Rectal smooth muscle tissue (tissue), 1 donor: ENCODE results near the gene SORCS2.

Experiments
- H3K27ac ChIP-seq: one replicate; pipeline ENCODE4 v1.7.0; 2013; ENCODE audit warnings: low read depth, low read length, inconsistent platforms
- H3K27me3 ChIP-seq: one replicate; pipeline ENCODE4 v1.7.0; 2013; ENCODE audit warnings: low read length; ENCODE audit not compliant: control insufficient read depth, insufficient read depth
- H3K36me3 ChIP-seq: one replicate; pipeline ENCODE4 v1.7.0; 2013; ENCODE audit warnings: low read length; ENCODE audit not compliant: control insufficient read depth, insufficient read depth
- H3K4me1 ChIP-seq: one replicate; pipeline ENCODE4 v1.7.0; 2013; ENCODE audit warnings: low read length; ENCODE audit not compliant: control insufficient read depth, insufficient read depth
- H3K4me3 ChIP-seq: one replicate; pipeline ENCODE4 v1.7.0; 2013; ENCODE audit warnings: low read length
- H3K9ac ChIP-seq: one replicate; pipeline ENCODE4 v1.7.0; 2013; ENCODE audit warnings: low read length

SORCS2 gene

DNA sequence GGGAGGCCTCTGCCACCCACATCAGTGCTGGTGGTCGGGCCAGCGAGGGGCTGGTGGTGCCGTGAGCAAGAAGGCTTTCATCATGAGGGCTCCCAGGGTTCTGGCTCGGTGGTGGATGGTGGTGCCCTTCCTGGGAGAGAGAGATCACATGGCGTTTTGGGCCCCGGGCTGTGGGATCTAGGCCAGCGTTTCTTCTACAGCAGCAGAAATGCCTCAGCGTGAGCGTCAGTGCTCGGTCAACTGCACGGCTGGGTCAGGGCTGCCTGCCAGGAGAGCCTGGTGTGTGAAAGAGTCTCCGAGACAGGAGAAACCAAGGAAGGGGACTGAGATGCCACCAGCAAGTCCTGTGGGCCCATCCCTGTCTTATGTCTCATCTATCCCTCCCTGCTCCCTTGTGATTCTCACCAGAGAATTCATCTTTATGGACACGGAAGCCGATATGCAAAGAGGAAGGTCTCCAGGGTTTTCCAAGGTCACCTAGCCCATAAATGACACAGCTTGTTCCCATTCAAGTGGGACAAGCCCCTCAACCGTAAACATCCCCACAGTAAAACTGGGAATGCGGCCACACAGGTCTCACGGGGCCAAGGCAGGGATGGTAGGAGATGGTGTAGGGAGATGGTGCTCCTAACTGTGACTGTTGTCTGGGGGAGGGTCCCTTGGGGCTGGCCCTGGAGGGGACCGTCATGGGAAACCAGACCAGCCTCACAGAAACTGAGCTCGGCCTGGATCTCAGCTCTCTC is 99.2 kb downstream of the SORCS2 start:
- Histone ChIP-seq H3K9ac (no peak overlapping the region), H3K4me1 (peaks cover 8% of the 10 kb centered on the region), H3K36me3 (no peaks in the 10 kb centered on the region), H3K4me3 (no peak overlapping the region), H3K27me3 (no peaks in the 10 kb centered on the region), H3K27ac (no peak overlapping the region)

GRCh38 chr4:7293703-7294102 is 101.4 kb downstream of the SORCS2 start:
- peaks cover 7% of the 10 kb centered on the region for H3K4me1 ChIP-seq
- no peaks in the 10 kb centered on the region for H3K36me3 ChIP-seq
- H3K27me3 ChIP-seq = no peaks in the 10 kb centered on the region
- H3K27ac ChIP-seq = no peak overlapping the region
- H3K9ac ChIP-seq = no peak overlapping the region
- no peak overlapping the region for H3K4me3 ChIP-seq

GRCh38 chr4:7294176-7294756 is 101.9 kb downstream of the SORCS2 start:
- no peak overlapping the region for H3K4me3 ChIP-seq
- H3K27me3 ChIP-seq = no peaks in the 10 kb centered on the region
- no peak overlapping the region for H3K9ac ChIP-seq
- peaks cover 7% of the 10 kb centered on the region for H3K4me1 ChIP-seq
- H3K27ac ChIP-seq = peak overlapping the region; percentile 9
- H3K36me3 ChIP-seq = no peaks in the 10 kb centered on the region

DNA sequence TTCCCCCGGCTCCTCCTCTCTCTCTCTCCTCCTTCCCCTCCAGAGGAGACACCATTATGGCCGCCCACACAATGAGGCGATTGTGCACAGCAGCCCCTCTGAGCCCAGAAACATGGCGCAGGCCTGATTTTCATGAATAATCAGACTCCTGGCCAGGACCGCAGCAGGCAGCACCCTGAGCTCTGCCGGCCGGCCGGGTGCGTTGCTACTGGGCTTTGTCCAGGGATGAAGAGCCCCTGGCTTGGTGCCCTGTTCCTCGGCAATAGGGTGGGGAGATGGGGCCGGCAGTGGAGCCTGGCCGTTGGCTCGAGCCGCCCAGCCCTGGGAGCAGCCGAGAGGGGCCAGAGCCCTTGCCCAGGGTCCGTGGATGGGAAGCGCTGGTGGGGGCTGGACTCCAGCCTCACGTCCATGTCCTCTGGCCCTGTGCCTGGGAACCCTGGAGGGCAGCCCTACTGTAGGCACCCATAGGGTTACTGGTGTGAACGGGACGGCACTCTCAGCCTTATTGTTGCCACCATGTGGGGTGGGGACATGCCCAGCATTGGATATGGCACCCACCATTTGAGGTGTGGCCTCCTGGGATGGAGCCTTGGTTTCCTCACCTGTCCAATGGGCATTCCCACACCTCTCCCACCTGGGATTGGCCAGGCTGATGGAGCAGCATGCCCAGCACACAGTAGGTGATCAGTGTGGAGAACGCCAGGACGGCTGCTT is 103.0 kb downstream of the SORCS2 start:
- H3K36me3 ChIP-seq = no peaks in the 10 kb centered on the region
- H3K4me3 ChIP-seq = peak overlapping the region; percentile 9
- no peaks in the 10 kb centered on the region for H3K27me3 ChIP-seq
- H3K27ac ChIP-seq = peak overlapping the region; percentile 51
- no peak overlapping the region for H3K9ac ChIP-seq
- H3K4me1 ChIP-seq = peaks cover 7% of the 10 kb centered on the region

DNA sequence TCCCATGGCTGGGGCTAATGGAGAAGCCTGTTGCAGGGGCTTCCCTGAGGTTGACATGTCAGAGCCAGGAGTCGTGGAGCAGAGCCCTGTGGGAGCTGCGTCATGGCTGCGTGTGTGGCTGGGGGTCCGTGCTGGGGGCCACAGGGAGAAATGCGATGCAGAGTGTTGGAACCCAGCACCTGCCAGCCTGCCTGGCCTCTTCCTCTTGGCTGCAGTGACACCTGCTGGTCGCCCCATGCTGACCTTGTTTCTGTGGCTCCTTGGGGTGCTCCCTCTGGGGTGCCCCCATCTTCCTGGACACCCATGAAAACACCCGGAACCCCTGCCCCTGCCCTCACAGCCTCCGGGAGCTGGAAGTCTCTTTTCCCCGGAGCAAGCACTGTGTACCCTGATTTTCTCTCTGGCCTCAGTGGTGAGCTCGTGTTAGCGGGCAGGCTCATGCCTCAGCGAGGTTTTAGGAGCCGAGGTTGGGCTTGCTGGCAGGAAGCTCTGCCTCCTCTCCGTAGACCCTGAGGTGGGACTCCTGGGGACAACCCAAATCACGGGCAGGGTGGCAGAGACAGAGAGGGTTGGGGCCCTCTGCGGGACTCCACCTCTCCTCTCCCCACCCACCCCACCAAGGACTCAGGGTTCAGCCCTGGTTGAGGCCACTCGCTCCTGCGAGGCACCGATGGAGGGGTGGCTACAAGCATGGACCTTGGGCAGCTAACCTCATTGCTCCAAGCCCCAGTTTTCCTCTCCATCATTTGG is 103.7 kb downstream of the SORCS2 start:
- H3K9ac ChIP-seq = no peak overlapping the region
- no peak overlapping the region for H3K27ac ChIP-seq
- H3K36me3 ChIP-seq = no peaks in the 10 kb centered on the region
- no peaks in the 10 kb centered on the region for H3K27me3 ChIP-seq
- H3K4me1 ChIP-seq = peaks cover 7% of the 10 kb centered on the region
- H3K4me3 ChIP-seq = no peak overlapping the region

- H3K4me3 ChIP-seq = no peak overlapping the region
- H3K9ac ChIP-seq = no peak overlapping the region
- H3K27ac ChIP-seq = no peak overlapping the region
- peaks cover 2% of the 10 kb centered on the region for H3K4me1 ChIP-seq
- no peaks in the 10 kb centered on the region for H3K36me3 ChIP-seq
- H3K27me3 ChIP-seq = no peaks in the 10 kb centered on the region
Measured at GRCh38 chr4:7296661-7297335, 104.5 kb downstream of the SORCS2 start.

DNA sequence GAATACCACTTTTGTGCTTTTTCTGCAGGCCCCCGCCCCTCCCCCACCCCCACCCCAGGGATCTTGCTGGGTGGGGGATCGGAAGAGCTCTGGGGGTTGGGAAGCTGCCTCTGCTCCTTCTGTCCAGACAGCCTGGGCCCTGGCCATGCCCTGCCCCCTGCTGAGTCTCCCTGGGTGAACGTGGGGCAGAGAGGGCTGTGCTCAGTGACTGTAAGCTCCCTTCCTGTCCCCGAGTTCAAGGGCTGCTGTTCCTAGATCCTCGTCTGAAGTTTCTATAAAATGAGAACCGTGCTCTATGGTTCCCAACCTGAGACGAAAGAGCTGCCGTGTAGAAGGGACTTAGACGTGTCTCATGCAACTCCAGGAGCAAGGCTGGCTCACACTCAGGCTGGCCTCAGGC is 105.0 kb downstream of the SORCS2 start:
- no peak overlapping the region for H3K9ac ChIP-seq
- H3K27ac ChIP-seq = no peak overlapping the region

GRCh38 chr4:7297881-7298280 is 105.5 kb downstream of the SORCS2 start:
- H3K27ac ChIP-seq = no peak overlapping the region
- no peaks in the 10 kb centered on the region for H3K27me3 ChIP-seq
- H3K4me3 ChIP-seq = no peak overlapping the region
- no peak overlapping the region for H3K9ac ChIP-seq
- H3K4me1 ChIP-seq = no peaks in the 10 kb centered on the region
- H3K36me3 ChIP-seq = no peaks in the 10 kb centered on the region

More for the DNA sequence above, 105.0 kb downstream of the SORCS2 start:
- Histone ChIP-seq H3K4me1 (no peaks in the 10 kb centered on the region), H3K36me3 (no peaks in the 10 kb centered on the region), H3K4me3 (no peak overlapping the region), H3K27me3 (no peaks in the 10 kb centered on the region)

DNA sequence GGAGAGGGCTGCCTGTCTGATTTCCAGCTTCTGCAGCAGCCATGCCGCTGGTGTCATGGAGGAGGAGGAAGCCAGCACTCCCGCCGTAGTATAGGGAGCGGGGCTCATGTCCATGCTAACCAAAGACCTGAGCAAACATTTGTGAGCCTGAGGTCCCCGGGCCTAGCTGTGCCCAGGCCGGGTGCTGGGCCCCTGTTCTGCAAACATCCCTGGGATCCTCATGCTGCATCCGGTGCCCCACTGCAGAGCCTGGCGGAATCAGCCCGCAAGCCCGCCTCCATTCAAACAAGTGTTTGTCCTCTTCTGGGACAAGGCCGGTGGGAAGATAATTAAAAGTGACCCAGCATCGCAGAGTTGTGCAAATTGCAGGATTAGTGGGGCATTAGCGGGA is 106.3 kb downstream of the SORCS2 start:
- Histone ChIP-seq H3K4me3 (no peak overlapping the region), H3K27me3 (no peaks in the 10 kb centered on the region), H3K27ac (no peak overlapping the region), H3K9ac (no peak overlapping the region), H3K36me3 (no peaks in the 10 kb centered on the region), H3K4me1 (no peaks in the 10 kb centered on the region)

- no peak overlapping the region for H3K4me3 ChIP-seq
- no peaks in the 10 kb centered on the region for H3K4me1 ChIP-seq
- no peak overlapping the region for H3K27ac ChIP-seq
- no peaks in the 10 kb centered on the region for H3K36me3 ChIP-seq
- no peaks in the 10 kb centered on the region for H3K27me3 ChIP-seq
- no peak overlapping the region for H3K9ac ChIP-seq
Measured at GRCh38 chr4:7299010-7299907, 106.9 kb downstream of the SORCS2 start.

GRCh38 chr4:7299908-7300710 is 107.8 kb downstream of the SORCS2 start:
- no peak overlapping the region for H3K9ac ChIP-seq
- H3K27me3 ChIP-seq = no peaks in the 10 kb centered on the region
- H3K36me3 ChIP-seq = no peaks in the 10 kb centered on the region
- no peak overlapping the region for H3K27ac ChIP-seq
- no peaks in the 10 kb centered on the region for H3K4me1 ChIP-seq
- H3K4me3 ChIP-seq = no peak overlapping the region
